Astrocyte of the cerebellum (primary cell): ENCODE measurements around the gene RCSD1.

Experiments used
- DNase-seq: peaks from one replicate; pipeline ENCODE4 v3.0.0-alpha.2; 2011; ENCODE audit warnings: low read depth
- H3K4me3 ChIP-seq: 2 replicates; pipeline ENCODE4 v1.5.1; 2011; ENCODE audit warnings: mild to moderate bottlenecking, low read depth, low read length, moderate library complexity
- in situ Hi-C: cut with HindIII; loops from 2 replicates; pipeline ENCODE4 v1.10.0; 2017; ENCODE audit warnings: low sequenced_read_pairs
- TF ChIP-seq, protein P1 (sequence below): IDR thresholded peaks from 2 replicates; pipeline ENCODE4 v1.5.1; 2012; ENCODE audit warnings: low read length, low read depth, moderate library complexity, mild to moderate bottlenecking; ENCODE audit errors: missing control alignments

The RCSD1 gene

DNA sequence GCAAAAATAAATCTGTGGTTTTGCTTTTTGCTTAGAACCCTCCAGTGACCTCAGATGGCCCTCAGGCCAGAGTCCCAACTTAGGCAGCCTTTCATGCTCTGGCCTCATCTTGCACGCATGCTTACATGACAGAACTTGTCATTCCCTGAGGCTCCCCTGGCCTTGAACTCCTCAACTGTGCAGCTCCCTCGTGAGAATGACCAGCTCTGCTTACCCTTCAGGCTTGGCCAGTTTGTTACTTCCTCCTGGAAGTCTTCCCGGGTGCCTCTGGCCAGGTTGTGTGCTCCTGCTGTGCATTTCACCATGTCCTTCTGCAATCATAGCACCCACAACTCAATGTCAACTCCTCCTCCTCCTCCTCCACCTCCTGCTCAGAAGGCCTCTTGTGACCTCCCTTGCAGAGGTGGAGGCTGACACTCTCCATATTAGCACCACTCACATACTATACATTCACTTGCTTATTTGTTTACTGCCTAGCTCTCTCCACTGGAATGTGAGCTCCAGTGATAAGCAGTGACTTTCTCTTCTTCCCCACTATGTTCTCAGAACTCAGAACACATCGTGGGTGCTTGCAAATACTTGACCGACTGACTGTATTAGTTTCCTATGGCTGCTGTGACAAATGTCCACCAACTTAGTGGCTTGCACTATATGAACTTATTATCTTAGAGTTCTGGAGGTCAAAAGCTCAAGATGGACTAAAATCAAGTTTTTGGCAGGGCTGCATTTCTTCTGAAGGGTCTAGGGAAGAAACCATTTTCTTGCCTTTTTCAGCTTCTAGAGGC lies 41.9 kb downstream of the RCSD1 start:
- TF ChIP-seq, protein P1, sequence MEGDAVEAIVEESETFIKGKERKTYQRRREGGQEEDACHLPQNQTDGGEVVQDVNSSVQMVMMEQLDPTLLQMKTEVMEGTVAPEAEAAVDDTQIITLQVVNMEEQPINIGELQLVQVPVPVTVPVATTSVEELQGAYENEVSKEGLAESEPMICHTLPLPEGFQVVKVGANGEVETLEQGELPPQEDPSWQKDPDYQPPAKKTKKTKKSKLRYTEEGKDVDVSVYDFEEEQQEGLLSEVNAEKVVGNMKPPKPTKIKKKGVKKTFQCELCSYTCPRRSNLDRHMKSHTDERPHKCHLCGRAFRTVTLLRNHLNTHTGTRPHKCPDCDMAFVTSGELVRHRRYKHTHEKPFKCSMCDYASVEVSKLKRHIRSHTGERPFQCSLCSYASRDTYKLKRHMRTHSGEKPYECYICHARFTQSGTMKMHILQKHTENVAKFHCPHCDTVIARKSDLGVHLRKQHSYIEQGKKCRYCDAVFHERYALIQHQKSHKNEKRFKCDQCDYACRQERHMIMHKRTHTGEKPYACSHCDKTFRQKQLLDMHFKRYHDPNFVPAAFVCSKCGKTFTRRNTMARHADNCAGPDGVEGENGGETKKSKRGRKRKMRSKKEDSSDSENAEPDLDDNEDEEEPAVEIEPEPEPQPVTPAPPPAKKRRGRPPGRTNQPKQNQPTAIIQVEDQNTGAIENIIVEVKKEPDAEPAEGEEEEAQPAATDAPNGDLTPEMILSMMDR, result no peak
- no peak overlapping the region for H3K4me3 ChIP-seq
- in situ Hi-C loops, result no loop called here
- no peak for DNase-seq

GRCh38 chr1:167672831-167673230 lies 42.8 kb downstream of the RCSD1 start:
- no peak overlapping the region for H3K4me3 ChIP-seq
- TF ChIP-seq, protein P1, result no peak
- in situ Hi-C loops, result no loop called here
- no peak for DNase-seq

GRCh38 chr1:167673265-167673664 lies 43.2 kb downstream of the RCSD1 start:
- in situ Hi-C loops, result no loop called here
- DNase-seq, result no peak
- TF ChIP-seq, protein P1, result no peak
- no peak overlapping the region for H3K4me3 ChIP-seq

GRCh38 chr1:167674156-167674555 lies 44.1 kb downstream of the RCSD1 start:
- in situ Hi-C loops, result no loop called here
- TF ChIP-seq, protein P1, result no peak
- no peak overlapping the region for H3K4me3 ChIP-seq
- no peak for DNase-seq

- TF ChIP-seq, protein P1, result no peak
- in situ Hi-C loops, result no loop called here
- no peak overlapping the region for H3K4me3 ChIP-seq
- DNase-seq, result no peak
Observed at GRCh38 chr1:167675440-167675839, 45.4 kb downstream of the RCSD1 start.

- TF ChIP-seq, protein P1, result no peak
- DNase-seq, result no peak
- in situ Hi-C loops, result no loop called here
- no peak overlapping the region for H3K4me3 ChIP-seq
Observed at GRCh38 chr1:167676205-167676915, 46.3 kb downstream of the RCSD1 start.
